Neural progenitor cell (in vitro differentiated cells): ENCODE measurements around the gene KLHL41.
"Not testable (repeated sequence)": the region's sequence is repeated elsewhere in the genome, so short reads cannot be mapped to it uniquely, and the experiment has no call there.

ENCODE experiments used
- EZH2 ChIP-seq: fragments of 200-600 bp; sonication (generic); IDR thresholded peaks from 2 replicates; pipeline ENCODE4 v1.6.1; 2017; ENCODE audit warnings: antibody characterized with exemption, mild to moderate bottlenecking, moderate library complexity
- TF ChIP-seq, protein P1 (sequence below): fragments of 200-600 bp; sonication (generic); IDR thresholded peaks from 2 replicates; pipeline ENCODE4 v1.5.1; 2017; ENCODE audit warnings: antibody characterized with exemption, mild to moderate bottlenecking

DNA sequence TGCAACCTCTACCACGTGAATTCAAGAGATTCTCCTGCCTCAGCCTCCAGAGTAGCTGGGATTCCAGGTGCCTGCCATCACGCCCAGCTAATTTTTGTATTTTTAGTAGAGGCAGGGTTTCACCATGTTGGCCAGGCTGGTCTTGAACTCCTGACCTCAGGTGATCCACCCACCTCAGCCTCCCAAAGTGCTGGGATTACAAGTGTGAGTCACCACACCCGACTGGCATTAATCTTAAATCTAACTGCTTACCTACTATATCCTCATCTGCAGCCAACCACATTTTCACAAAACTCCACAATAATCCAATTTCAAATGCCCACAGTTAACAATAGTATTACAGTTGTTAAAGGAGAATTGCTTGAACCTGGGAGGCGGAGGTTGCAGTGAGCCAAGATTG is 61.2 kb downstream of the KLHL41 start:
- TF ChIP-seq EZH2, result not testable (repeated sequence)
- TF ChIP-seq, protein P1, sequence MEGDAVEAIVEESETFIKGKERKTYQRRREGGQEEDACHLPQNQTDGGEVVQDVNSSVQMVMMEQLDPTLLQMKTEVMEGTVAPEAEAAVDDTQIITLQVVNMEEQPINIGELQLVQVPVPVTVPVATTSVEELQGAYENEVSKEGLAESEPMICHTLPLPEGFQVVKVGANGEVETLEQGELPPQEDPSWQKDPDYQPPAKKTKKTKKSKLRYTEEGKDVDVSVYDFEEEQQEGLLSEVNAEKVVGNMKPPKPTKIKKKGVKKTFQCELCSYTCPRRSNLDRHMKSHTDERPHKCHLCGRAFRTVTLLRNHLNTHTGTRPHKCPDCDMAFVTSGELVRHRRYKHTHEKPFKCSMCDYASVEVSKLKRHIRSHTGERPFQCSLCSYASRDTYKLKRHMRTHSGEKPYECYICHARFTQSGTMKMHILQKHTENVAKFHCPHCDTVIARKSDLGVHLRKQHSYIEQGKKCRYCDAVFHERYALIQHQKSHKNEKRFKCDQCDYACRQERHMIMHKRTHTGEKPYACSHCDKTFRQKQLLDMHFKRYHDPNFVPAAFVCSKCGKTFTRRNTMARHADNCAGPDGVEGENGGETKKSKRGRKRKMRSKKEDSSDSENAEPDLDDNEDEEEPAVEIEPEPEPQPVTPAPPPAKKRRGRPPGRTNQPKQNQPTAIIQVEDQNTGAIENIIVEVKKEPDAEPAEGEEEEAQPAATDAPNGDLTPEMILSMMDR, result not testable (repeated sequence)
